Suppressor macrophage (primary cell): ENCODE measurements around the gene TMA7.
"Not testable (repeated sequence)": the region's sequence is repeated elsewhere in the genome, so short reads cannot be mapped to it uniquely, and the experiment has no call there.

Experiments
- DNase-seq, 4 experiments: peaks; one replicate each; pipeline ENCODE4 v3.0.0-alpha.2; 2020 to 2022
- total RNA-seq, 17 experiments: gene quantifications; one replicate each; lab custom pipeline; 2026; ENCODE audit warnings: mixed read lengths in 6 of 17, inconsistent platforms in 3 of 17; lab: John Stamatoyannopoulos, UW

Gene TMA7
- 38.2 to 86.5 (median 64.8) reads per million in 17 experiments for total RNA-seq

- DNase-seq, result peak; percentile 97 to 98 (median 98)
Measured at GRCh38 chr3:48439820-48440589, at the start of gene TMA7, which contains the start of gene CCDC51. Gene TMA7, plus strand, starts transcription at chr3:48440257. Its CDS starts 40 bp downstream, at chr3:48440297. Gene CCDC51, minus strand, starts transcription at chr3:48440119. Its CDS starts 4,991 bp downstream, at chr3:48435128.

GRCh38 chr3:48394391-48394790 lies 45.7 kb upstream of the TMA7 start:
- DNase-seq, result no peak

- DNase-seq, result no peak
Measured at GRCh38 chr3:48395714-48396113, 44.3 kb upstream of the TMA7 start.

- no peak for DNase-seq
Measured at GRCh38 chr3:48397767-48398681, 42.0 kb upstream of the TMA7 start.

- DNase-seq, result no peak
Measured at GRCh38 chr3:48398701-48399386, 41.2 kb upstream of the TMA7 start.

GRCh38 chr3:48399387-48400172 lies 40.5 kb upstream of the TMA7 start:
- no peak for DNase-seq

GRCh38 chr3:48400824-48401433 lies 39.1 kb upstream of the TMA7 start:
- DNase-seq, result peak; percentile 61 to 74 (median 72)

- not testable (repeated sequence) for DNase-seq
Measured at GRCh38 chr3:48401434-48401901, 38.6 kb upstream of the TMA7 start.

GRCh38 chr3:48402281-48402732 lies 37.8 kb upstream of the TMA7 start:
- no peak for DNase-seq

- no peak for DNase-seq
Measured at GRCh38 chr3:48402907-48403306, 37.1 kb upstream of the TMA7 start.

GRCh38 chr3:48403533-48404439 lies 36.3 kb upstream of the TMA7 start:
- no peak for DNase-seq

GRCh38 chr3:48404440-48405342 lies 35.4 kb upstream of the TMA7 start:
- DNase-seq, result no peak

GRCh38 chr3:48405343-48405881 lies 34.6 kb upstream of the TMA7 start:
- no peak for DNase-seq

- no peak for DNase-seq
Measured at GRCh38 chr3:48405971-48406370, 34.1 kb upstream of the TMA7 start.

GRCh38 chr3:48406443-48407431 lies 33.3 kb upstream of the TMA7 start:
- DNase-seq, result no peak

- no peak for DNase-seq
Measured at GRCh38 chr3:48407542-48408099, 32.4 kb upstream of the TMA7 start.

- DNase-seq, result no peak
Measured at GRCh38 chr3:48408823-48409281, 31.2 kb upstream of the TMA7 start.
